Kidney epithelial cell (primary cell): Measurements from ENCODE around the gene CHST14. TPM values are rescaled to one million over a fixed set of nuclear protein-coding genes. Genes with fewer than 3 reads are reported as not detected.

Experiments
- DNase-seq: peaks from one replicate; pipeline ENCODE4 v3.0.0-alpha.2; 2010; ENCODE audit warnings: low read depth
- H3K27me3 ChIP-seq: 2 replicates; pipeline ENCODE4 v1.6.0; 2011; ENCODE audit warnings: low read length; ENCODE audit not compliant: control insufficient read depth, insufficient read depth
- H3K36me3 ChIP-seq: 2 replicates; pipeline ENCODE4 v1.5.1; 2011; ENCODE audit warnings: low read length; ENCODE audit not compliant: control insufficient read depth, insufficient read depth
- H3K4me3 ChIP-seq: 2 replicates; pipeline ENCODE4 v1.5.1; 2011; ENCODE audit warnings: low read depth, mild to moderate bottlenecking, control low read depth, low read length
- total RNA-seq: library from RNA; depleted of rRNA; stranded (reverse); fragments of >200 nt; gene quantifications from 2 replicates; pipeline ENCODE4 v1.2.3, GENCODE V29; 2015
- TF ChIP-seq, protein P1 (sequence below): IDR thresholded peaks from 2 replicates; pipeline ENCODE4 v1.5.1; 2011; ENCODE audit warnings: mild to moderate bottlenecking, moderate library complexity, low read length, control low read depth, inconsistent platforms; ENCODE audit not compliant: insufficient read depth, poor library complexity, severe bottlenecking

CHST14 gene
- total RNA-seq, 1 donor from 2014 or later, result 25.8 TPM

- no peak overlapping the region for H3K4me3 ChIP-seq
- peaks cover 5% of the 10 kb centered on the region for H3K36me3 ChIP-seq
- TF ChIP-seq, protein P1, sequence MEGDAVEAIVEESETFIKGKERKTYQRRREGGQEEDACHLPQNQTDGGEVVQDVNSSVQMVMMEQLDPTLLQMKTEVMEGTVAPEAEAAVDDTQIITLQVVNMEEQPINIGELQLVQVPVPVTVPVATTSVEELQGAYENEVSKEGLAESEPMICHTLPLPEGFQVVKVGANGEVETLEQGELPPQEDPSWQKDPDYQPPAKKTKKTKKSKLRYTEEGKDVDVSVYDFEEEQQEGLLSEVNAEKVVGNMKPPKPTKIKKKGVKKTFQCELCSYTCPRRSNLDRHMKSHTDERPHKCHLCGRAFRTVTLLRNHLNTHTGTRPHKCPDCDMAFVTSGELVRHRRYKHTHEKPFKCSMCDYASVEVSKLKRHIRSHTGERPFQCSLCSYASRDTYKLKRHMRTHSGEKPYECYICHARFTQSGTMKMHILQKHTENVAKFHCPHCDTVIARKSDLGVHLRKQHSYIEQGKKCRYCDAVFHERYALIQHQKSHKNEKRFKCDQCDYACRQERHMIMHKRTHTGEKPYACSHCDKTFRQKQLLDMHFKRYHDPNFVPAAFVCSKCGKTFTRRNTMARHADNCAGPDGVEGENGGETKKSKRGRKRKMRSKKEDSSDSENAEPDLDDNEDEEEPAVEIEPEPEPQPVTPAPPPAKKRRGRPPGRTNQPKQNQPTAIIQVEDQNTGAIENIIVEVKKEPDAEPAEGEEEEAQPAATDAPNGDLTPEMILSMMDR, result no peak
- no peaks in the 10 kb centered on the region for H3K27me3 ChIP-seq
- DNase-seq, result no peak
These were observed 6.8 kb upstream of the CHST14 start for GRCh38 chr15:40463886-40464545.

GRCh38 chr15:40464595-40465185 lies 6.1 kb upstream of the CHST14 start:
- Histone ChIP-seq H3K27me3 (no peaks in the 10 kb centered on the region), H3K4me3 (no peak overlapping the region), H3K36me3 (peaks cover 5% of the 10 kb centered on the region)
- no peak for DNase-seq
- TF ChIP-seq, protein P1, result no peak

GRCh38 chr15:40465939-40466338 lies 4.8 kb upstream of the CHST14 start:
- TF ChIP-seq, protein P1, result no peak
- DNase-seq, result no peak
- no peak overlapping the region for H3K4me3 ChIP-seq

DNA sequence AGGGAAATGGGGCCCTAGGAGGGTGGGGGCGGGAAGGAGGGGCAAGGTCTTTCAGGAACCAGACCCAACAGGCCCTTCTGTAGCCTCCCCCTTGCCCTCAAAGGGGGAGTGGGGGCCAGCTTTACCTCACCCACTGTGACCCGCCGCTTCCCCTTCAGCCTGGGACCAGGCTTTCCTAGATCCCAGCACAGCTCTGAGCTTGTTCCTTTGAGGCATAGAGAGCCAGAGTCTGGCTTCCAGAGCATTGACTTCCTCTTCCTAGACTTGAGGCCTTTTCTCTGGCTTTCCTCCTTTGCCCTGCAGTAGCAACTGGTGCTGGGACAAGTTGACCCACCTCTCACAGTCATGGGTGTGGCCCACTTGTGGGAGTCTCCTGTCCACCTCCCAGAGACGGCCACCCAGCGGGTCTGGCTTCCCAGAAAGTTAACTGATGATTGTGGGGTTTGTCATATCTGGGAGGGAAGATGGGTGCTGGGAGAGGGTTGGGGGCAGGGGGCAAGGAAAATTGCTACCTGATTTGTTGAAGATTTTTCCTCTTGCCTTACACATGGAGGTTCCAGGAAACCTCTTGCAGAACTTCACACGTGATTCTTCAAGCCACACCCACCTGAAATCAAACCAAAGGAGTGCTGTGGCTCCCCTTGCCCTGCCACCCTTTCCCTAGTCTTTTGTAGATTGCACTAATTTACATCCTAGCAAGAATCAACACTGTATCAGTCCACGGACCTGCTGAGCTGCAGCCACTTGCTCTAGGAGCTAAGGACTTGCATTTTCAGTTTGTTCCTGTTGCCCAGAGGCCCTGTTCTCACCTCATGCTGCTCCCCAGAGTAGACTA lies 4.1 kb upstream of the CHST14 start:
- H3K27me3 ChIP-seq, result no peaks in the 10 kb centered on the region
- H3K36me3 ChIP-seq, result peaks cover 5% of the 10 kb centered on the region
- TF ChIP-seq, protein P1, result no peak
- H3K4me3 ChIP-seq, result no peak overlapping the region
- no peak for DNase-seq

More at GRCh38 chr15:40465939-40466338, 4.8 kb upstream of the CHST14 start:
- H3K36me3 ChIP-seq, result peaks cover 5% of the 10 kb centered on the region
- no peaks in the 10 kb centered on the region for H3K27me3 ChIP-seq

DNA sequence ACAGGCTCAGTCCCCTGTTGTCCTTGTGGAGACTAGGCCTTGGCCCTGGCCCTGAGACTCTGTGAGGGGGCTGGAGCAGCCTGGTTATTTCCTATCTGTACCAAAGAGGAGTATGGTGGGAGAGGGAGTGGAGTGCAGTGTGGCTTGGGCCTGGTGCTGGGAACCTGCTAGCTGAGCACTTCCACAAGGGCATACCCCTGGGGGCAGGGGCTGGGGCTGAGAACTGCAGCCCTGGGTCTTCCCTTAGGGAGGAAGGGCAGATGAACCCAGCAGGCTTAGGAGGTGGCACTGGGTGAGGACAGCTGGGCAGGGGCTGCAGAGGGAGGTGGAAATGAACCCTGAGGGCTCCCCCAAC lies 3.5 kb upstream of the CHST14 start:
- no peak for DNase-seq
- H3K36me3 ChIP-seq, result peaks cover 5% of the 10 kb centered on the region
- TF ChIP-seq, protein P1, result no peak
- H3K27me3 ChIP-seq, result no peaks in the 10 kb centered on the region
- no peak overlapping the region for H3K4me3 ChIP-seq
